Activated naive CD4-positive, alpha-beta T cell treated with anti-CD3 and anti-CD28 coated beads, Interleukin-2, amount 10 ng/mL, durations not matched to agents 7 days and 5 days (primary cell): Measurements from ENCODE around the gene PPP1R37.

Experiments
- CTCF ChIA-PET: fragments of 350-600 bp; sonication (Branson Sonifier 250); formaldehyde crosslinking; loops from one replicate; lab custom pipeline; 2021; ENCODE audit warnings: antibody characterized with exemption; lab: Charles Lee
- DNase-seq: peaks from one replicate; pipeline ENCODE4 v3.0.0-alpha.2; 2020
- H3K27ac Mint-ChIP-seq: one replicate; pipeline ENCODE4 v1.8.0; 2021; ENCODE audit warnings: mild to moderate bottlenecking, moderate library complexity, mixed read lengths
- H3K27me3 Mint-ChIP-seq: one replicate; pipeline ENCODE4 v1.8.0; 2021; ENCODE audit warnings: mild to moderate bottlenecking, mixed read lengths
- H3K36me3 Mint-ChIP-seq: one replicate; pipeline ENCODE4 v1.8.0; 2021; ENCODE audit warnings: mixed read lengths
- H3K4me1 Mint-ChIP-seq: one replicate; pipeline ENCODE4 v1.8.0; 2021; ENCODE audit warnings: mixed read lengths
- H3K4me3 Mint-ChIP-seq: one replicate; pipeline ENCODE4 v1.8.0; 2021; ENCODE audit warnings: mild to moderate bottlenecking, moderate library complexity, mixed read lengths
- H3K9me3 Mint-ChIP-seq: one replicate; pipeline ENCODE4 v1.8.0; 2021; ENCODE audit warnings: mixed read lengths

The PPP1R37 gene

GRCh38 chr19:45169602-45170001 is 76.6 kb downstream of the PPP1R37 start:
- peaks cover 3% of the 10 kb centered on the region for H3K27me3 Mint-ChIP-seq
- no peaks in the 10 kb centered on the region for H3K9me3 Mint-ChIP-seq
- CTCF ChIA-PET = interaction anchor here (1.1 to 2.0 kb wide), 2 partner anchors 9 to 17 kb away, joined by 6 read pairs; partner anchors contain the start of gene BLOC1S3
- H3K4me3 Mint-ChIP-seq = no peak overlapping the region
- peaks cover 9% of the 10 kb centered on the region for H3K36me3 Mint-ChIP-seq
- peak overlapping the region; percentile 68 for H3K27ac Mint-ChIP-seq
- DNase-seq = no peak
- peaks cover 75% of the 10 kb centered on the region for H3K4me1 Mint-ChIP-seq

GRCh38 chr19:45170146-45171106 is 77.4 kb downstream of the PPP1R37 start:
- DNase-seq = no peak
- Mint-ChIP-seq H3K9me3 (no peaks in the 10 kb centered on the region), H3K36me3 (peaks cover 8% of the 10 kb centered on the region), H3K4me1 (peaks cover 72% of the 10 kb centered on the region), H3K27me3 (peaks cover 3% of the 10 kb centered on the region), H3K4me3 (peak overlapping the region; percentile 70), H3K27ac (peak overlapping the region; percentile 97)
- CTCF ChIA-PET = interaction anchor here (1.1 to 2.0 kb wide), 2 partner anchors 8 to 16 kb away, joined by 6 read pairs; partner anchors contain the start of gene BLOC1S3

GRCh38 chr19:45171211-45171623 is 78.2 kb downstream of the PPP1R37 start:
- CTCF ChIA-PET = interaction anchor here (2.0 kb wide), 1 partner anchor 8 kb away, joined by 6 read pairs; the partner anchor contains the start of gene BLOC1S3
- peaks cover 6% of the 10 kb centered on the region for H3K36me3 Mint-ChIP-seq
- peak overlapping the region; percentile 97 for H3K27ac Mint-ChIP-seq
- peaks cover 3% of the 10 kb centered on the region for H3K27me3 Mint-ChIP-seq
- H3K4me1 Mint-ChIP-seq = peaks cover 74% of the 10 kb centered on the region
- H3K9me3 Mint-ChIP-seq = no peaks in the 10 kb centered on the region
- DNase-seq = peak; percentile 73
- H3K4me3 Mint-ChIP-seq = peak overlapping the region; percentile 70

- CTCF ChIA-PET = interaction anchor here (0.6 kb wide), 1 partner anchor 244 kb away, joined by 3 read pairs; no protein-coding TSS in a partner anchor
- Mint-ChIP-seq H3K36me3 (peaks cover 2% of the 10 kb centered on the region), H3K27ac (peak overlapping the region; percentile 97), H3K4me1 (peaks cover 76% of the 10 kb centered on the region), H3K9me3 (no peaks in the 10 kb centered on the region), H3K4me3 (peak overlapping the region; percentile 58), H3K27me3 (no peaks in the 10 kb centered on the region)
- peak; percentile 68 for DNase-seq
Observed at GRCh38 chr19:45172173-45172572, 79.2 kb downstream of the PPP1R37 start.

GRCh38 chr19:45172611-45173208 is 79.7 kb downstream of the PPP1R37 start:
- Mint-ChIP-seq H3K27ac (peak overlapping the region; percentile 97), H3K27me3 (no peaks in the 10 kb centered on the region), H3K4me3 (peak overlapping the region; percentile 58), H3K36me3 (peaks cover 2% of the 10 kb centered on the region), H3K9me3 (no peaks in the 10 kb centered on the region), H3K4me1 (peaks cover 80% of the 10 kb centered on the region)
- no peak for DNase-seq
- CTCF ChIA-PET = interaction anchor here (0.6 kb wide), 1 partner anchor 245 kb away, joined by 3 read pairs; no protein-coding TSS in a partner anchor

GRCh38 chr19:45173816-45174215 is 80.8 kb downstream of the PPP1R37 start:
- H3K4me3 Mint-ChIP-seq = no peak overlapping the region
- no peaks in the 10 kb centered on the region for H3K9me3 Mint-ChIP-seq
- CTCF ChIA-PET = no interaction called here
- no peak for DNase-seq
- peaks cover 75% of the 10 kb centered on the region for H3K4me1 Mint-ChIP-seq
- H3K27ac Mint-ChIP-seq = no peak overlapping the region
- peaks cover 1% of the 10 kb centered on the region for H3K36me3 Mint-ChIP-seq
- no peaks in the 10 kb centered on the region for H3K27me3 Mint-ChIP-seq

GRCh38 chr19:45175515-45176345 is 82.8 kb downstream of the PPP1R37 start:
- DNase-seq = no peak
- H3K4me1 Mint-ChIP-seq = peaks cover 65% of the 10 kb centered on the region
- CTCF ChIA-PET = no interaction called here
- no peaks in the 10 kb centered on the region for H3K27me3 Mint-ChIP-seq
- H3K4me3 Mint-ChIP-seq = peak overlapping the region; percentile 9
- peaks cover 3% of the 10 kb centered on the region for H3K36me3 Mint-ChIP-seq
- peak overlapping the region; percentile 40 for H3K27ac Mint-ChIP-seq
- H3K9me3 Mint-ChIP-seq = no peaks in the 10 kb centered on the region

- DNase-seq = no peak
- Mint-ChIP-seq H3K9me3 (no peaks in the 10 kb centered on the region), H3K4me1 (peaks cover 57% of the 10 kb centered on the region), H3K36me3 (peaks cover 15% of the 10 kb centered on the region), H3K27ac (peak within 1 kb of the TSS; percentile 90), H3K27me3 (no peaks in the 10 kb centered on the region), H3K4me3 (peak within 1 kb of the TSS; percentile 81)
- CTCF ChIA-PET = interaction anchor here (1.0 to 1.6 kb wide), 3 partner anchors 85 to 161 kb away, joined by 3 to 7 read pairs (median 3); partner anchors contain the start of gene PPP1R37
Observed at GRCh38 chr19:45177817-45178261, 84.9 kb downstream of the PPP1R37 start, which contains the start of gene TRAPPC6A. TRAPPC6A (minus strand) TSS chr19:45178237; CDS start chr19:45178218, 19 bp downstream.

GRCh38 chr19:45178262-45179071 is 85.5 kb downstream of the PPP1R37 start, which contains the start of gene BLOC1S3:
BLOC1S3 (plus strand) TSS chr19:45178784; CDS start chr19:45179297, 513 bp downstream.
- Mint-ChIP-seq H3K36me3 (peaks cover 16% of the 10 kb centered on the region), H3K4me1 (peaks cover 53% of the 10 kb centered on the region), H3K27ac (peak within 1 kb of the TSS; percentile 90), H3K9me3 (no peaks in the 10 kb centered on the region), H3K4me3 (peak within 1 kb of the TSS; percentile 81), H3K27me3 (no peaks in the 10 kb centered on the region)
- peak; percentile 100 for DNase-seq
- CTCF ChIA-PET = interaction anchor here (0.6 to 1.6 kb wide), 6 partner anchors 8 to 161 kb away, joined by 3 to 7 read pairs (median 4); partner anchors contain the start of gene PPP1R37

GRCh38 chr19:45179072-45179891 is 86.3 kb downstream of the PPP1R37 start:
- peak; percentile 63 for DNase-seq
- Mint-ChIP-seq H3K27ac (peak overlapping the region; percentile 90), H3K4me3 (peak overlapping the region; percentile 81), H3K4me1 (peaks cover 49% of the 10 kb centered on the region), H3K36me3 (peaks cover 16% of the 10 kb centered on the region), H3K27me3 (no peaks in the 10 kb centered on the region), H3K9me3 (no peaks in the 10 kb centered on the region)
- CTCF ChIA-PET = interaction anchor here (0.6 to 1.6 kb wide), 5 partner anchors 8 to 160 kb away, joined by 3 to 7 read pairs (median 5); no protein-coding TSS in a partner anchor

- H3K4me1 Mint-ChIP-seq = peaks cover 48% of the 10 kb centered on the region
- peak overlapping the region; percentile 14 for H3K27ac Mint-ChIP-seq
- no peak for DNase-seq
- CTCF ChIA-PET = interaction anchor here (1.5 kb wide), 1 partner anchor 7 kb away, joined by 5 read pairs; no protein-coding TSS in a partner anchor
- H3K9me3 Mint-ChIP-seq = no peaks in the 10 kb centered on the region
- H3K36me3 Mint-ChIP-seq = peaks cover 16% of the 10 kb centered on the region
- no peaks in the 10 kb centered on the region for H3K27me3 Mint-ChIP-seq
- peak overlapping the region; percentile 72 for H3K4me3 Mint-ChIP-seq
Observed at GRCh38 chr19:45179892-45180370, 87.0 kb downstream of the PPP1R37 start.
